ENCODE measurements around the gene LSP1.

LSP1 gene

DNA sequence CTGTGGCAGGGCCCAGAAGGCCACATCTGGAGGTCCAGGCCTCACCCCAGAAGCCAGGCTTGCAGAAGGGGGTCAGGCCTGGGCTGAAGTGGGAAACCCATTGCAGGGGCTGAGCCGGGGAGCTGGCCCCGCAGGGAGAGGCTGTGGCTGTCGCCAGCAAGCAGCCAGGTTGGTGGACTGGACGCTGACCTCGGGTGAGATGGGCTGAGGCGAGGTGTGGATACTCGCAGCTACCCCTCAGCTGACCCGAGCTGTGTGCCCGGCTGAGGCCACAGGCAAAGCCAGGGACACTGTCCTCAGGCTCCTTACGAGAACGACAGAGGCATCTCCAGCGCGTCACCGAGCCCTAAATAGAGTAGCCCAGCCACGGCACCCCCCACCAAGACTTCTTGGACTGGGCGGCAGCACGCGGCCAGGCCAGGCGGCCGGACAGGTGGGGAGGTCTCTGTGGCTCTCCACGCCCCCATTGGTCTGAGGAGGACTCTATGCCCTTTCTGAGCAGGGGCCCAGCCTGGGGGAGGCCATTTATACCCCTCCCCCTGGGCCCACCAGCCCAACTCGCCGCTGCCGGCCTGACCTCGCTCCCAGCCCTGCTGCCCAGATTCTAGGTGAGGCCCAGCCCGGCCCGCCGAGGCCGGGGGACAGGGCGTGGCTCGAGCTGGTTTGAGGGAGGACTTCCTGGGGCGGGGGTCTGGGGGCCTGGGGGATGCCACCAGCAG lies 14.3 kb upstream of the LSP1 start, which contains the start of gene TNNI2:
Gene TNNI2, plus strand, starts transcription at position 556 of the 719 bp plus-strand sequence. CDS start 716 bp downstream, outside the sequence.
- no peak within 1 kb of the TSS for H3K9ac ChIP-seq (ENCODE audit: low read depth, low read length)
- no peaks in the 10 kb centered on the region for H3K4me1 ChIP-seq (ENCODE audit: control insufficient read depth, insufficient read depth, low read length)

DNA sequence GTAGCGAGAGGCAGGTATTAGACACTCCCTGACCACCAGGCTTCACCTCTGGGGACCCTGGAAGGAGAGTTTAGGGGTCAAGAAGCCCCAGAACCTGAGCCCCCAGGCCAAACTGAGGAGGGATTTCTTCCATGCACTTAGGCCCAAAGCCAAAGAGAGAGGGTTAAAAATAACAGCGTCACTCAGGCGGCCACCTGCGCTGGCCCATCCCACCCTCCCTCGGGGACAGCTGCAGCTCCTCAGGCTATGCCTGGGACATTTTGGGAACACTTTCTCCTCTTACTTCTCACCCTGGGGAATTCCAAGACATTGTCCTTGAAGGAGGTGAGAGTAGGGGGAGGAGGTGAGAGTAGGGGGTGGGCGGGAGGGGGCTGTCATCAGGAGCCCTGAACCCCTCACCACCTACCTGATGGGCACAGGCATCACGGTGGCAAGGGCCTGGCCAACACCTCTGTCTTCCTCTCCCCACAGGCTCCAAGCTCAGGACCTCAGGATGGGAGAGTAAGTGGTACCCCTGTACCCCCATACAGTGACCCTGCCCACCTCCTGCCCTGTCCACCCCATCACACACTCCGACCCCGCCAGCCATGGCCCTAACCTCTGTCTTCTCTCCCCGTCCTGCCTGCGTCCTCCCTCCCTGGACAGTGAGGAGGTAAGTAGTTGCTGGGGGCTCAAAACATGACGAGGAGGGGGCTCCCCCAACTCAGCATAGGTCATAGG lies 13.5 kb upstream of the LSP1 start:
- Histone ChIP-seq H3K4me3 (ENCODE audit: low read depth, low read length) (no peak overlapping the region), H3K9ac (ENCODE audit: low read depth, low read length) (no peak overlapping the region), H3K9me3 (ENCODE audit: control insufficient read depth, insufficient read depth, low read length) (no peaks in the 10 kb centered on the region), H3K27ac (ENCODE audit: low read depth, low read length) (no peak overlapping the region), H3K27me3 (ENCODE audit: control insufficient read depth, insufficient read depth, low read length) (no peaks in the 10 kb centered on the region), H3K4me1 (ENCODE audit: control insufficient read depth, insufficient read depth, low read length) (no peaks in the 10 kb centered on the region), H3K36me3 (ENCODE audit: control insufficient read depth, insufficient read depth, low read length) (no peaks in the 10 kb centered on the region)

More for the DNA sequence above, 14.3 kb upstream of the LSP1 start, which contains the start of gene TNNI2:
- Histone ChIP-seq H3K27me3 (ENCODE audit: control insufficient read depth, insufficient read depth, low read length) (no peaks in the 10 kb centered on the region), H3K27ac (ENCODE audit: low read depth, low read length) (no peak within 1 kb of the TSS), H3K36me3 (ENCODE audit: control insufficient read depth, insufficient read depth, low read length) (no peaks in the 10 kb centered on the region), H3K4me3 (ENCODE audit: low read depth, low read length) (no peak within 1 kb of the TSS), H3K9me3 (ENCODE audit: control insufficient read depth, insufficient read depth, low read length) (no peaks in the 10 kb centered on the region)

DNA sequence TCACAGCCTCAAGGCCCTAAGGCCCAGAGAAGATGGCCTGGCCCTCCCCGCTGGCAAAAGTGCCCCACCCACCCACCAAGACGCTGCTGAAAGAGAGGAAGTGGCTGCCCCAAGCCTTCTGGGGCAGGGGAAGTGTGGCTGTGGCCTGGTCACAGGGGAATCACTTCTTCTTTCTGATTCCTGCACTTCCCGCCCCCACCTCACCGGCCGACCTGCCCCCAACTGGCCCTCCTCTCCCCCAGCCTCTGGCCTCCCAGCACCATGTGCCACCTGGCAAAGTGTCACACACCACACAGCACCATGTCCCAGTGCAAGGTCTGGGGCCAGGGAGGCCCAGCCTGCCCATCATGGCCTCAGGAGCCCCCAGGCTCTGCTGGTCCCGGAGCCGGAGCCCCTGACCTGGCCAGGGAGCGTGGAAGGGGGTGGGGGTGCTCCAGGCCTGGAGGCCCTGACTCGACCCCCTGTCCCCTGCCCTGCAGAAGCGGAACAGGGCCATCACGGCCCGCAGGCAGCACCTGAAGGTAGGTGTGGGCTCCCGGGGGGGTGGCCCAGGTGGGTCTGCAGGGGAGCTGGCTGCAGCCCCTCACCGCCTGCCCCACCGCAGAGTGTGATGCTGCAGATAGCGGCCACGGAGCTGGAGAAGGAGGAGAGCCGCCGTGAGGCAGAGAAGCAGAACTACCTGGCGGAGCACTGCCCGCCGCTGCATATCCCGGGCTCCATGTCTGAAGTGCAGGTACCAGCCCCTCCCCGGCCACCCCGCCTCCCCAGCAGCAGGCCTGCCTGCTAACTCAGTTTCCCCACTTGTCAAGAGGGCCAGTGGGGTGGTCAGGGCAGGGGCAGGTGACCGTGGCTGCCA lies 12.7 kb upstream of the LSP1 start:
- H3K4me3 ChIP-seq (ENCODE audit: low read depth, low read length), result no peak overlapping the region
- H3K9ac ChIP-seq (ENCODE audit: low read depth, low read length), result no peak overlapping the region
- no peaks in the 10 kb centered on the region for H3K4me1 ChIP-seq (ENCODE audit: control insufficient read depth, insufficient read depth, low read length)
- H3K9me3 ChIP-seq (ENCODE audit: control insufficient read depth, insufficient read depth, low read length), result no peaks in the 10 kb centered on the region
- H3K36me3 ChIP-seq (ENCODE audit: control insufficient read depth, insufficient read depth, low read length), result no peaks in the 10 kb centered on the region
- H3K27ac ChIP-seq (ENCODE audit: low read depth, low read length), result no peak overlapping the region
- peaks cover 4% of the 10 kb centered on the region; the same call in 1 of the 2 replicates for H3K27me3 ChIP-seq (ENCODE audit: control insufficient read depth, insufficient read depth, low read length)

DNA sequence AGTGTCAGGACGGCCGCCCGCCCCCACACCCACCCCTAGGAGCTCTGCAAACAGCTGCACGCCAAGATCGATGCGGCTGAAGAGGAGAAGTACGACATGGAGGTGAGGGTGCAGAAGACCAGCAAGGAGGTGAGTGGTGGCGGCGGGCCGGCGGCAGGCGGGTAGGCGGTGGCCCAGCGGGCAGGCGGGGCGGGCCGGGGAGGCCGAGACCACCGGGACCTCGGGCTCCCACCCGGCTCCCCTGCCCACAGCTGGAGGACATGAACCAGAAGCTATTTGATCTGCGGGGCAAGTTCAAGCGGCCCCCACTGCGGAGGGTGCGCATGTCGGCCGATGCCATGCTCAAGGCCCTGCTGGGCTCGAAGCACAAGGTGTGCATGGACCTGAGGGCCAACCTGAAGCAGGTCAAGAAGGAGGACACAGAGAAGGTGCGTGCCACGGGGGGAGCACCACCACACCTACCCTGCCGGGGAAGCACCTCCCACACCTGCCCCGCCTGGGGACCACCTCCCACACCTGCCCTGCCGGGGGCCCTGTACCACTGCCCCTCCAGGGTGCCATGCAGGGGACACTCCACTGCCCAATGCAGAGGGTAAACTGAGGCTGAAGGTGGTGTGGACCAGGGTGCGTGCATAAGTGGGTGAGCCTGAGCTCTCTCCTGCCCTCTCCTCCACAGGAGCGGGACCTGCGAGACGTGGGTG lies 12.0 kb upstream of the LSP1 start:
- H3K36me3 ChIP-seq (ENCODE audit: control insufficient read depth, insufficient read depth, low read length), result no peaks in the 10 kb centered on the region
- no peak overlapping the region for H3K4me3 ChIP-seq (ENCODE audit: low read depth, low read length)
- no peaks in the 10 kb centered on the region for H3K4me1 ChIP-seq (ENCODE audit: control insufficient read depth, insufficient read depth, low read length)
- H3K9ac ChIP-seq (ENCODE audit: low read depth, low read length), result no peak overlapping the region
- H3K27ac ChIP-seq (ENCODE audit: low read depth, low read length), result no peak overlapping the region
- H3K9me3 ChIP-seq (ENCODE audit: control insufficient read depth, insufficient read depth, low read length), result no peaks in the 10 kb centered on the region
- H3K27me3 ChIP-seq (ENCODE audit: control insufficient read depth, insufficient read depth, low read length), result peaks cover 4% of the 10 kb centered on the region; the same call in 1 of the 2 replicates

DNA sequence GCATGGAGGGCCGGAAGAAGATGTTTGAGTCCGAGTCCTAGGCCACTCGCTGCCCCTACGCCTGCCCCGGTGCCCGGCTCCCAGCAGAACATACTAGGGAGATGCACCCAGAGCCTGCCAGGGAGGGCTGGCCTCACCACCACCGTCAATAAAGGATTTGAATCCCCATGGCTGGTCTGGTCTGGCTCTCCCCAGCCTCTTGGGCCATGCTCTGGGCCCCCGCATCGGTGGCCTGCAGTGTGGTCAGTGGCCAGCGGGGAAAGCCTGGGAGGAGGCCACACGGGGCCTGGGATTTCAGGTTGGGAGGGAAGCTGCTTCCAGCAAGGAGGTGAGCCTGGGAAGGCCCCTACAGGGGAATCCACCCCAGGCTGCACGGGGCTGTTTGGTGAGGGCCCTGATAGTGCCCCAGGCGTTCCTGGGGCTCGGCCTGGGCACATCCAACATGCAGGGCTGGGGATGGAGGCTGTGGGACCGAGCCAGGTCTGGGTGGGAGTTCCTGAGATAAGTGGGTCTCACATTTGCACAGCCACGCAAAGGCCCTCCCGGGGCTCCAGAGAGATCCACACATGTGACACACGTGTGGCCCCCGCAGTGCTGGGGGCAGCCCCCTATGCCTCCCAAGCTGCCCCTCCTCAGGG lies 11.3 kb upstream of the LSP1 start:
- Histone ChIP-seq H3K27ac (ENCODE audit: low read depth, low read length) (no peak overlapping the region), H3K9ac (ENCODE audit: low read depth, low read length) (no peak overlapping the region), H3K27me3 (ENCODE audit: control insufficient read depth, insufficient read depth, low read length) (peaks cover 4% of the 10 kb centered on the region; the same call in 1 of the 2 replicates), H3K9me3 (ENCODE audit: control insufficient read depth, insufficient read depth, low read length) (no peaks in the 10 kb centered on the region), H3K36me3 (ENCODE audit: control insufficient read depth, insufficient read depth, low read length) (no peaks in the 10 kb centered on the region), H3K4me1 (ENCODE audit: control insufficient read depth, insufficient read depth, low read length) (no peaks in the 10 kb centered on the region), H3K4me3 (ENCODE audit: low read depth, low read length) (no peak overlapping the region)

DNA sequence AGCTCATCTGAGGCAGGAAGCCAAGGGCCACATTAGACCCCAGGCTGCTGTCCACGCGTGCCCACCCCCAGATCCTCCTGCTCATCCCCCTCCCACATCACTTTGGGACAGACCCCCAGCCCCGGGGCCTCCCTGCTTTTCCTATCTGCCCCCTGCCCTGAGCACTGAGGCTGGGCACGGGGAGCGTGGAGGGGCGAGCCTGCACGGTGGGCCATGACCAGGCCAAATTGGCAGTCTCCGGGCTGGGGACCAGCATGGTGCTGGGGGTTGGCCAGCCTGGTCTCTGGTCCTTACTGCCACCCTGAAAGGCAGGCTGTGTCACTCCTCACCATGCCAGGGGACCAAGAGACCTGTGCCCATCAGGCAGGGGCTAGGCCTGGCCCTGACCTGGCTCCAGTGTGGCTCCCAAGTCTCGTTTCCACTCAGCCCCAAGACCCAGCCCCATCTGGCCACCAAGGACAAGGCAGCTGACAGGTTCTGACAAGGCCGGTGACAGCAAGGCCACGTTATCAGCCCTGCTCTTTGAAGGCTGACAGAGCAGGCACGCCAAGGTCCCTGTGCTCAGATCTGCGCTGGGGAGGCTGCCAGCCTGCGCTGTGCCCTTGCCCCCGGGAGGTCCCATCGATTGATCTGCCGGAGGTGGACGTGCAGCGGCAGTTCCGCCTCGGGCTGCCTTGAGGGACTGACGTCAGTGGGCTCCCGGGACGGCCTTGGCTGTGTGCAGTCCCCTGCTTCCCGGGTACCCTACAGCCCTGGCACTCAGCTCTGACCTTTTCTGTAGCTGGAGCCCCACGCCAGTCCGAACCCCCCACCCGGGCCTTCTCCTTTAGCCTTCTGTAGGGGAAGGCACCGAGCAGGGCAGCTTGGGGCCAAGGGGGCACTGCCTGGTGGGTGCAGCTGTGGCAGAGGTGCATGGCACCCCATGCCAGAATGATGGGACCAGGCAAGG lies 10.5 kb upstream of the LSP1 start:
- no peak overlapping the region for H3K9ac ChIP-seq (ENCODE audit: low read depth, low read length)
- no peaks in the 10 kb centered on the region for H3K4me1 ChIP-seq (ENCODE audit: control insufficient read depth, insufficient read depth, low read length)
- H3K27ac ChIP-seq (ENCODE audit: low read depth, low read length), result no peak overlapping the region
- peaks cover 4% of the 10 kb centered on the region; the same call in 1 of the 2 replicates for H3K27me3 ChIP-seq (ENCODE audit: control insufficient read depth, insufficient read depth, low read length)
- H3K9me3 ChIP-seq (ENCODE audit: control insufficient read depth, insufficient read depth, low read length), result no peaks in the 10 kb centered on the region
- H3K36me3 ChIP-seq (ENCODE audit: control insufficient read depth, insufficient read depth, low read length), result no peaks in the 10 kb centered on the region
- no peak overlapping the region for H3K4me3 ChIP-seq (ENCODE audit: low read depth, low read length)

DNA sequence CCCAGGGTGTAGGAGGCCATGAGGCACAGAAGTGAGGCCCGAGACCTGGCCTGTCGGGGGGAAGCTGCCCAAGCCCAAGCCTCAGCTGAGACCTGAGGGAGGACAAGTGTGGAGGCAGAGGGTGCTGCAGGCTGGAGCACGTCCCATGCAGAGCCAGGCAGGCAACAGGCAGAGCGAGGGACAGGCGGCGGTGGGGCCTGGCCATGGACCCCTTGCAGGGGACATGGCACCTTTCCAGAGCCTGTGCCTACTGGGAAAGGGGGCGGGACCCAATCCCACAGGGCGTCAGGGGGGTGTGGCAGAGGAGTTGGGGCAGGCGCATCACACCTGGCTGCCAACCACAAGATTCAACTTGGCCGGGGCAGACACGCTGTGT lies 9.8 kb upstream of the LSP1 start:
- no peaks in the 10 kb centered on the region for H3K4me1 ChIP-seq (ENCODE audit: control insufficient read depth, insufficient read depth, low read length)
- peaks cover 4% of the 10 kb centered on the region; the same call in 1 of the 2 replicates for H3K27me3 ChIP-seq (ENCODE audit: control insufficient read depth, insufficient read depth, low read length)
- H3K9me3 ChIP-seq (ENCODE audit: control insufficient read depth, insufficient read depth, low read length), result no peaks in the 10 kb centered on the region
- H3K9ac ChIP-seq (ENCODE audit: low read depth, low read length), result no peak overlapping the region
- H3K36me3 ChIP-seq (ENCODE audit: control insufficient read depth, insufficient read depth, low read length), result no peaks in the 10 kb centered on the region
- H3K27ac ChIP-seq (ENCODE audit: low read depth, low read length), result no peak overlapping the region
- no peak overlapping the region for H3K4me3 ChIP-seq (ENCODE audit: low read depth, low read length)

DNA sequence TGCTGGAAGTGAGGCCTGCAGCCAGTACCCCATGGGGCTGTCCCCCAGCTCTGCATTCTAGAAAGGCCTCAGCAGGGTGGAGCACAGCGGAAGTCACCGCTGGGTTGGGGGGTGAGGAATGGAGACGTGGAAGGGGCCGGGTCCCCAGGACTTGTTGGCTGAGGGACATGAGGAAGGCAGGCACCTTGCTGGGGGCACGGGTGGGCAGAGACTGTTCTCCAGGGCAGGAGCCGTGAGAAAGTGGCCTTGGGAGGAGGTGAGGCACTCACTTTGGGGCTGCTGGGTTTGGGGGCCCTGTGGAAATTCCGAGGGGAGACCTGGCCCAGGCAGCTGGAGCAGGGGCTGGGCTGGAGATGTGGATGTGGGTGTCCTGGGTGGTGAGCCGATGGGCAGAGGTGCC lies 9.1 kb upstream of the LSP1 start:
- Histone ChIP-seq H3K27ac (ENCODE audit: low read depth, low read length) (no peak overlapping the region), H3K27me3 (ENCODE audit: control insufficient read depth, insufficient read depth, low read length) (peaks cover 4% of the 10 kb centered on the region; the same call in 1 of the 2 replicates), H3K9ac (ENCODE audit: low read depth, low read length) (no peak overlapping the region), H3K4me3 (ENCODE audit: low read depth, low read length) (no peak overlapping the region), H3K36me3 (ENCODE audit: control insufficient read depth, insufficient read depth, low read length) (no peaks in the 10 kb centered on the region), H3K4me1 (ENCODE audit: control insufficient read depth, insufficient read depth, low read length) (no peaks in the 10 kb centered on the region), H3K9me3 (ENCODE audit: control insufficient read depth, insufficient read depth, low read length) (no peaks in the 10 kb centered on the region)

DNA sequence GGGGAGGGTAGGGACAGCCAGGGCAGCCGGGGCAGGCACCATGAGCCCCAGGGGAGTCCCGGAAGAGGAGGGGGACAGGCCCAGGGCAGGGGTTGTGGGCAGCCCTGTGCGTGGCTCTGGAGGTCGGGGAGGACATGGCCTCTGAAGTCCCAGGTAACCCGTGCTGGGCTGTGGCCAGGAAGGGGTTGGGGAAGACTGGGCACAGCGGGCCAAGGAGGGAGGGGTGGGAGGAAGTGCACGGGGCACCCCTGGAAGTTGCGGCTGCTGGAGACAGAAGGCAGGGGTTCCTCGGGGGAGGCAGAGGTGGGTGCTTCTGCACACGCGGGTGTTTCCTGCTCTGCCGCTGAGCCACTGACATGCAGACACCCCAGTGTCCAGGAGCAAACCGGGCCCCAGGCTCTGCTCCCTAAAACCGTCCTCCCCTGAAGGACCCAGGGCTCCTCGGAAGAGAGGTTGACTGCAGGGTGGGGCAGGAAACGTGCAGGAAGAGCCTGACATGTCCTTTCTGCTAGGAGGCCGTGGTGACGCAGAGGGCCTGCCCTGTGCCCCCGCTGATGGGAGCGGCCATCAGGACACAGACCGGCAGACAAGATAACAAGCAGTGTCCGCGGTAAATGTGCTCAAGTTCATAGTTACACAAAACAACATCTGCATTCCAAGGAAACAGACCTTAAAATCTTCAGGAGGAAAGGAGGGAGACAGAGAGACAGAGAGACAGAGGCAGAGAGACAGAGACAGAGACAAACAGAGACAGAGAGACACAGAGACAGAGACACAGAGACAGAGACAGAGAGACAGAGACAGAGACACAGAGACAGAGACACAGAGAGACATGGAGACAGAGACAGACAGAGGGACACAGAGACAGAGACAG lies 8.4 kb upstream of the LSP1 start:
- no peak overlapping the region for H3K4me3 ChIP-seq (ENCODE audit: low read depth, low read length)
- H3K9me3 ChIP-seq (ENCODE audit: control insufficient read depth, insufficient read depth, low read length), result no peaks in the 10 kb centered on the region
- H3K27me3 ChIP-seq (ENCODE audit: control insufficient read depth, insufficient read depth, low read length), result peaks cover 4% of the 10 kb centered on the region; the same call in 1 of the 2 replicates
- H3K27ac ChIP-seq (ENCODE audit: low read depth, low read length), result no peak overlapping the region
- no peaks in the 10 kb centered on the region for H3K4me1 ChIP-seq (ENCODE audit: control insufficient read depth, insufficient read depth, low read length)
- H3K9ac ChIP-seq (ENCODE audit: low read depth, low read length), result no peak overlapping the region
- H3K36me3 ChIP-seq (ENCODE audit: control insufficient read depth, insufficient read depth, low read length), result no peaks in the 10 kb centered on the region
